SK-N-SH (cell line): ENCODE data around the gene BRAT1.

Experiments used
- CHD2 ChIP-seq: fragments of 150-350 bp; IDR thresholded peaks from 2 replicates; pipeline ENCODE4 v1.6.1; 2018; ENCODE audit warnings: low read length; ENCODE audit not compliant: partially characterized antibody
- CTCF ChIP-seq: fragments of 200-600 bp; sonication (generic); IDR thresholded peaks from 2 replicates; pipeline ENCODE4 v1.6.1; 2017; ENCODE audit warnings: antibody characterized with exemption, mild to moderate bottlenecking, moderate library complexity
- EP300 ChIP-seq, 2 experiments: IDR thresholded peaks; 2 replicates each; pipeline versions ENCODE4 v1.4.0 to v1.6.1; 2012; ENCODE audit warnings: borderline replicate concordance in 1 of 2, low read depth in 1 of 2, low read length in 1 of 2
- EZH2phosphoT487 ChIP-seq: fragments of 200-600 bp; sonication (generic); IDR thresholded peaks from 2 replicates; pipeline ENCODE4 v1.6.1; 2017; ENCODE audit warnings: low read depth, mixed run types, mild to moderate bottlenecking, antibody characterized with exemption, moderate library complexity, borderline replicate concordance
- FOXJ3 ChIP-seq: sonication (generic); formaldehyde crosslinking; IDR thresholded peaks from 2 replicates; pipeline ENCODE4 v1.5.1; 2020; ENCODE audit warnings: mild to moderate bottlenecking, missing genetic modification reagents
- POLR2AphosphoS5 ChIP-seq: IDR thresholded peaks from 2 replicates; pipeline ENCODE4 v1.6.1; 2012; ENCODE audit warnings: low read depth, low read length
- RAD21 ChIP-seq: IDR thresholded peaks from 2 replicates; pipeline ENCODE4 v1.6.1; 2012; ENCODE audit warnings: mild to moderate bottlenecking, low read length
- RCOR1 ChIP-seq: fragments of 150-350 bp; IDR thresholded peaks from 2 replicates; pipeline ENCODE4 v1.6.1; 2017; ENCODE audit warnings: antibody characterized with exemption, low read length
- REST ChIP-seq: IDR thresholded peaks from 2 replicates; pipeline ENCODE4 v1.6.1; 2012; ENCODE audit warnings: mild to moderate bottlenecking, low read depth, low read length, moderate library complexity
- RFX5 ChIP-seq: IDR thresholded peaks from 2 replicates; pipeline ENCODE4 v1.6.1; 2012; ENCODE audit warnings: mild to moderate bottlenecking, improper control_type of control experiment, low read length
- SIN3A ChIP-seq: IDR thresholded peaks from 2 replicates; pipeline ENCODE4 v1.6.1; 2012; ENCODE audit warnings: low read depth, mild to moderate bottlenecking, low read length, moderate library complexity, borderline replicate concordance
- TCF12 ChIP-seq: IDR thresholded peaks from 2 replicates; pipeline ENCODE4 v1.4.0; 2012
- USF1 ChIP-seq: IDR thresholded peaks from 2 replicates; pipeline ENCODE4 v1.4.0; 2012; ENCODE audit warnings: low read depth, borderline replicate concordance

GRCh38 chr7:2566890-2567678 is 11.8 kb upstream of the BRAT1 start:
- TF ChIP-seq CTCF (no peak), EZH2phosphoT487 (no peak), POLR2AphosphoS5 (no peak), REST (no peak), CHD2 (no peak), RFX5 (no peak), USF1 (no peak), EP300 (IDR thresholded peaks at IDR 0.05; ENCODE audit: borderline replicate concordance in 1 of 2, low read depth in 1 of 2, low read length in 1 of 2) (no peak), RAD21 (no peak), FOXJ3 (CRISPR knock-in tag) (no peak), TCF12 (no peak), RCOR1 (no peak), SIN3A (no peak)
